ENCODE data around the gene ATP8A2.

GRCh38 chr13:25943081-25943480 lies 571.3 kb downstream of the ATP8A2 start:
- no peak for TF ChIP-seq POLR2A (IDR thresholded peaks at IDR 0.05)
- TF ChIP-seq CTCF (IDR thresholded peaks at IDR 0.05): no peak
- TF ChIP-seq POLR2AphosphoS5 (IDR thresholded peaks at IDR 0.05): no peak
